ENCODE results near the gene ZNF432.
"Not testable (repeated sequence)": the region's sequence is repeated elsewhere in the genome, so short reads cannot be mapped to it uniquely, and the experiment has no call there.

The ZNF432 gene

GRCh38 chr19:52048555-52049501, at the start of gene ZNF432:
TSS of gene ZNF432 (minus strand) at chr19:52048838. CDS start at chr19:52046868, 1,970 bp downstream.
- peaks cover 30% of the 10 kb centered on the region for H3K36me3 ChIP-seq (ENCODE audit: control insufficient read depth, low read length)
- H3K27me3 ChIP-seq (ENCODE audit: control insufficient read depth, low read length) = no peaks in the 10 kb centered on the region
- H3K4me2 ChIP-seq (ENCODE audit: low read length) = peak within 1 kb of the TSS; percentile 91
- H3F3A ChIP-seq (ENCODE audit: control insufficient read depth, insufficient read depth) = no peaks in the 10 kb centered on the region
- peaks cover 33% of the 10 kb centered on the region for H3K9me3 ChIP-seq (ENCODE audit: control insufficient read depth, insufficient read depth, low read length)
- peak within 1 kb of the TSS; percentile 69 for H3K27ac ChIP-seq (ENCODE audit: low read depth, low read length)
- TF ChIP-seq CTCF (IDR thresholded peaks at IDR 0.05; ENCODE audit: low read depth, low read length, poor library complexity, severe bottlenecking) (no peak), EZH2phosphoT487 (IDR thresholded peaks at IDR 0.05; ENCODE audit: borderline replicate concordance, low read length) (no peak)
- H3K79me2 ChIP-seq (ENCODE audit: control insufficient read depth, low read length) = peaks cover 3% of the 10 kb centered on the region; the same call in 1 of the 2 replicates
- peak within 1 kb of the TSS; percentile 94 for H3K4me3 ChIP-seq (ENCODE audit: low read length)
- no peaks in the 10 kb centered on the region for H3K9me2 ChIP-seq (replicated peaks; ENCODE audit: control insufficient read depth, low read length)
- H3K4me1 ChIP-seq (ENCODE audit: control insufficient read depth, low read length) = peaks cover 15% of the 10 kb centered on the region
- no peaks in the 10 kb centered on the region for H4K20me1 ChIP-seq (ENCODE audit: control insufficient read depth, insufficient read depth, low read depth, low read length)

- not testable (repeated sequence) for H3K27me3 ChIP-seq (ENCODE audit: control insufficient read depth, low read length); H3K4me3 ChIP-seq (ENCODE audit: low read length); H3K27ac ChIP-seq (ENCODE audit: low read depth, low read length); H3K9me2 ChIP-seq (replicated peaks; ENCODE audit: control insufficient read depth, low read length); H3K4me1 ChIP-seq (ENCODE audit: control insufficient read depth, low read length); H4K20me1 ChIP-seq (ENCODE audit: control insufficient read depth, insufficient read depth, low read depth, low read length); H3K79me2 ChIP-seq (ENCODE audit: control insufficient read depth, low read length); H3F3A ChIP-seq (ENCODE audit: control insufficient read depth, insufficient read depth); H3K4me2 ChIP-seq (ENCODE audit: low read length); H3K36me3 ChIP-seq (ENCODE audit: control insufficient read depth, low read length)
- H3K9me3 ChIP-seq (ENCODE audit: control insufficient read depth, insufficient read depth, low read length) = peaks cover 42% of the 10 kb centered on the region
Measured at GRCh38 chr19:52096416-52096815, 47.8 kb upstream of the ZNF432 start.

DNA sequence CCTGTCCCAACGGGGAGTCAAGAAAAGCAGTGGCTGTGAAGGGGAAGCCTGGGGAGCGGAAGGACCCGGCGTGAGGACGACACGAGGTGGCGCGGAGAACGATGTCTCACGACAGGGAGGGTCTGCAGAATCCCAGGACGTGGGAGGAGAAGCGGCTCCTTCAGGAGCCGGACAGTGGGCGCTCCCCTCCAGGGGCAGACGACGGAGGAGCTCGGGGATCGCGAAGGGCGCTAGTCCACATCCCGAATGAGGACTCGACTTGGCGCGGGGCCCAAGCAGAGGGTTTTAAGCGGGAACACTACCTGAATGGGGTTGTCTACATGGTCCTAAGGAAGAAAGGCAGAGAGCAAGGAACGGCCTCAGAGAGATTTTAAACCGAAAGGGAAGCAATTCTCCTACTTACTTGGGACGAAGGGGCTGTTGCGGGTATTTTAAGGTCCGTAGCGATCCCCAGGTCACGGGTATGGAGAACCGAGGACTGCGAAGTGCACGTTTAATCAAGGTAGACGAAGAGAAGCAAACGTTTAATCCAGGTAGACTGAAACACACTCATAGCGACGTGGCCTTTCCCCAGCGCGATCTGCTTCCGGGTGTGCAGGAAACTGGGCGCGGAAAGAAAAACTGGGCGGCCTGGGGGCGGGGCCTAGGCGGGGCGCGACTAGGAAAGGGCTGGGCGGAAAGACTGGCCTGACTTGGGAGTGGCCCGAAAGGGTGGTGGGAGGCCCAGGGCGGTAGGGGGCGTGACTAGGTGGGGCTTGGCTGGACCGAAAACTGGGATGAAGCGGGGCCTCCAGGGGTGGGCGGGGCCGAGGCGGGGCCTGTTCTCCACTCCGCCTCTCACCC, 46.8 kb upstream of the ZNF432 start, which contains the start of gene ZNF841:
Gene ZNF841, minus strand, starts transcription at position 594 of the 843 bp plus-strand sequence. CDS start 10,964 bp downstream, outside the sequence.
- Histone ChIP-seq H3F3A (ENCODE audit: control insufficient read depth, insufficient read depth) (no peaks in the 10 kb centered on the region), H3K9me2 (replicated peaks; ENCODE audit: control insufficient read depth, low read length) (no peaks in the 10 kb centered on the region), H4K20me1 (ENCODE audit: control insufficient read depth, insufficient read depth, low read depth, low read length) (no peaks in the 10 kb centered on the region), H3K4me2 (ENCODE audit: low read length) (peak within 1 kb of the TSS; percentile 58), H3K4me1 (ENCODE audit: control insufficient read depth, low read length) (peaks cover 4% of the 10 kb centered on the region), H3K36me3 (ENCODE audit: control insufficient read depth, low read length) (no peaks in the 10 kb centered on the region), H3K27me3 (ENCODE audit: control insufficient read depth, low read length) (no peaks in the 10 kb centered on the region), H3K27ac (ENCODE audit: low read depth, low read length) (no peak within 1 kb of the TSS), H3K4me3 (ENCODE audit: low read length) (peak within 1 kb of the TSS; percentile 70), H3K9me3 (ENCODE audit: control insufficient read depth, insufficient read depth, low read length) (peaks cover 42% of the 10 kb centered on the region), H3K79me2 (ENCODE audit: control insufficient read depth, low read length) (no peaks in the 10 kb centered on the region)
- TF ChIP-seq CTCF (IDR thresholded peaks at IDR 0.05; ENCODE audit: low read depth, low read length, poor library complexity, severe bottlenecking) (no peak), EZH2phosphoT487 (IDR thresholded peaks at IDR 0.05; ENCODE audit: borderline replicate concordance, low read length) (no peak)

All from DOHH2 (cell line).